ENCODE results near the gene MRGPRX2.

The MRGPRX2 gene

GRCh38 chr11:19013181-19013857 is 47.2 kb downstream of the MRGPRX2 start:
- no peak for DNase-seq (ENCODE audit: extremely low read depth in 1 of 2, low read depth in 1 of 2)

GRCh38 chr11:19012636-19013035 is 47.9 kb downstream of the MRGPRX2 start:
- DNase-seq (ENCODE audit: extremely low read depth in 1 of 2, low read depth in 1 of 2) = no peak
